K562 (cell line): Measurements from ENCODE around the gene PLD3. TPM values are rescaled to one million over a fixed set of nuclear protein-coding genes. Genes with fewer than 3 reads are reported as not detected.

ENCODE experiments used
- BCOR ChIP-seq: fragments of 450-650 bp; IDR thresholded peaks from 2 replicates; pipeline ENCODE4 v1.6.1; 2016
- CBFA2T2 ChIP-seq: fragments of 450-650 bp; conservative IDR thresholded peaks from 2 replicates; pipeline ENCODE4 v1.6.1; 2017; ENCODE audit warnings: mild to moderate bottlenecking
- FOXJ2 ChIP-seq: fragments of 200-800 bp; sonication (Bioruptor generic); IDR thresholded peaks from 2 replicates; pipeline ENCODE4 v1.6.1; 2016; ENCODE audit warnings: missing genetic modification characterization, missing compliant biosample characterization
- GTF2E2 ChIP-seq: fragments of 200-800 bp; sonication (Bioruptor generic); IDR thresholded peaks from 2 replicates; pipeline ENCODE4 v1.6.1; 2016; ENCODE audit warnings: missing genetic modification characterization, missing compliant biosample characterization
- HDAC1 ChIP-seq, 2 experiments: fragments of 450-650 bp; IDR thresholded peaks; 2 replicates each; pipeline ENCODE4 v1.6.1; 2016 to 2017; ENCODE audit warnings: inconsistent platforms in 1 of 2, mild to moderate bottlenecking in 1 of 2, moderate library complexity in 1 of 2
- LEF1 ChIP-seq: fragments of 450-650 bp; IDR thresholded peaks from 2 replicates; pipeline ENCODE4 v1.6.1; 2016; ENCODE audit warnings: mild to moderate bottlenecking
- PRDM10 ChIP-seq: fragments of 450-650 bp; IDR thresholded peaks from 2 replicates; pipeline ENCODE4 v1.6.1; 2018; ENCODE audit not compliant: partially characterized antibody
- PYGO2 ChIP-seq: fragments of 450-650 bp; IDR thresholded peaks from 2 replicates; pipeline ENCODE4 v1.6.1; 2016; ENCODE audit warnings: mild to moderate bottlenecking, missing genetic modification characterization, moderate library complexity, missing compliant biosample characterization
- SIRT6 ChIP-seq: IDR thresholded peaks from one replicate; pipeline ENCODE4 v1.6.1; 2012; ENCODE audit warnings: low read depth, mild to moderate bottlenecking, control low read depth, inconsistent platforms, low read length, moderate library complexity
- TCF7 ChIP-seq: sonication (generic); IDR thresholded peaks from 2 replicates; pipeline ENCODE4 v1.6.1; 2016; ENCODE audit warnings: antibody characterized with exemption, borderline replicate concordance
- ZBTB43 ChIP-seq: sonication (generic); formaldehyde crosslinking; IDR thresholded peaks from 2 replicates; pipeline ENCODE4 v1.8.0; 2023; ENCODE audit warnings: mild to moderate bottlenecking, missing genetic modification reagents
- ZKSCAN1 ChIP-seq: fragments of 150-350 bp; IDR thresholded peaks from 2 replicates; pipeline ENCODE4 v1.6.1; 2016; ENCODE audit warnings: low read depth, low read length
- polyA plus RNA-seq, 8 experiments: library from polyadenylated mRNA; depleted of rRNA in 4 of 8; stranded (reverse) in 5 of 8; unstranded in 3 of 8; fragments of >200 nt; fragmentation: Nextera tagmentation in 2 of 8; fragmentation: Illumina TruSeq in 1 of 8; extraction: Ambion mirVana in 2 of 8; extraction: Trizol in 1 of 8; gene quantifications; 2 replicates each; pipeline versions ENCODE4 v1.2.1 to v1.2.3, GENCODE V29; 2011 to 2014; ENCODE audit warnings: inconsistent platforms in 1 of 8, missing spikeins in 1 of 8
- total RNA-seq, 7 experiments: library from RNA; depleted of rRNA in 6 of 7; stranded (reverse); fragments of >200 nt in 6 of 7; fragmentation: Illumina TruSeq in 2 of 7; extraction: Trizol in 2 of 7; gene quantifications; 2 replicates each; pipeline versions ENCODE4 v1.2.1 to v1.2.3, GENCODE V29; 2011 to 2021; ENCODE audit warnings: low replicate concordance in 1 of 7

Gene PLD3
- total and polyA plus RNA-seq, 9 of the 15 experiments (the other 6 are each of a cell fraction or from before 2014, with no cell fraction given): 2.3 to 128 (median 72.7) TPM

DNA sequence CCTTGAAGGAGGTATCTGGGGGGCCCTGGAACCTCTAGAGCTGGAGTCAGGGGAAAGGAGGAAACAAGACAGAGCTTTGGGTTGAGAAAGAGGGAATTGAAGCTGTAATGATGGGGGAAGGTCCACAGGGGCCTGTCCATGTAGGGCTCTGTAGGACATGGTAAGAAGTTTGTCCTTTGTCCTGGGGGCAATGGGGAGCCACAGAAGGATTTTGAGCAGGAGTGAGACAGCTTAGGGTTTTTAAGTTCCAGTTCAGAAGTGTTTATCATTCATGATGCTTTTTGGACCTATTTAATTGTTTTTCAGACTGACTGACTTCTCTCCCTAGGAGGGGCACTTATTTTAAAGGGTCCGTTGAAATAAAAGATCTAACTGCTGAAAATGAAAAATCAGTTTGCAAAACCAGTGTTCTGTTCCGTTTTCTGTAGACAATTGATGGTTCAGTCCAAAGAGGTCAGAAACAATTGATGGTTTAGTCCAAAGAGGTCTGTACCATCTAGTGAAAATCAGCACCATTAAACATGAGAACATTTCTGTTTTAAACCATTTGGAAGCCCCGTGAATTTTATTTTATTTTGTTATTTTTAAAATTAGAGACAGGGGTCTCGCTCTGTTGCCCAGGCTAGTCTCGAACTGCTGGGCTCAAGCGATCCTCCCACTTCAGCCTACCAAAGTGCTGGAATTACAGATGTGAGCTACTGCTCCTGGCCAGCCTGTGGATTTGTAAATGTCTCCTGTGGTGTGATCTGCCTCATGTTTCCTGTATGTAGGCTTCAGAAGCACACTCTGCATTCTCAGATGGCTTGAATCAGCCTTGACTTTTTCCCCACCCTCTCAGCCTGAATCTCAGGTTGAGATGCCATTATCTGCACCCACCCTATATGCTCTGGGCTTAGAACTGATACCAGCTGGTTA, 8.4 kb downstream of the PLD3 start (continued):
- no peak for TF ChIP-seq FOXJ2 (tag)
- no peak for TF ChIP-seq CBFA2T2
- TF ChIP-seq PRDM10: peak; percentile 81
- no peak for TF ChIP-seq GTF2E2 (tag)
- no peak for TF ChIP-seq ZKSCAN1
- TF ChIP-seq TCF7: no peak
- peak; percentile 32; the same call in 1 of the 2 replicates for TF ChIP-seq BCOR
- TF ChIP-seq HDAC1 (IDR thresholded peaks at IDR 0.05): no peak
- TF ChIP-seq LEF1: no peak
- TF ChIP-seq ZBTB43 (CRISPR knock-in tag): no peak
- no peak for TF ChIP-seq SIRT6
- no peak for TF ChIP-seq PYGO2
